IMR-90 (cell line): Measurements from ENCODE around the gene GJB3. TPM values are rescaled to one million over a fixed set of nuclear protein-coding genes. Genes with fewer than 3 reads are reported as not detected.

Experiments
- ATAC-seq: fragments of 200-7000 bp; cut with Tn5 transposase; 2 replicates; pipeline ENCODE4 v1.9.1; 2020; ENCODE audit warnings: low read depth, mild to moderate bottlenecking, moderate library complexity
- BruUV-seq: library from RNA; stranded (reverse); fragments of 400-500 nt; replicated peaks from 2 replicates; lab custom pipeline; 2021; lab: Mats Ljungman, UMichigan
- CTCF ChIA-PET: fragments of 300-600 bp; formaldehyde crosslinking; extraction: SDS; loops from one replicate; lab custom pipeline; 2021; ENCODE audit warnings: antibody characterized with exemption; lab: Yijun Ruan, JAX
- POLR2A ChIA-PET: fragments of 300-600 bp; sonication (Branson Sonifier 250); formaldehyde crosslinking; loops from one replicate; lab custom pipeline; 2022; ENCODE audit warnings: antibody characterized with exemption; ENCODE audit not compliant: unreplicated experiment; lab: Charles Lee
- DNase-seq: peaks from one replicate; pipeline ENCODE4 v3.0.0; 2013
- H2AFZ ChIP-seq: replicated peaks from 2 replicates; pipeline ENCODE3; 2013; ENCODE audit warnings: low read length, mild to moderate bottlenecking; ENCODE audit not compliant: poor library complexity
- H2AK5ac ChIP-seq: 2 replicates; pipeline ENCODE4 v1.6.1; 2013; ENCODE audit warnings: low read depth, low read length, inconsistent platforms
- H2AK9ac ChIP-seq: replicated peaks from 2 replicates; pipeline ENCODE3; 2013; ENCODE audit warnings: mild to moderate bottlenecking, low read depth, low read length, moderate library complexity; ENCODE audit not compliant: poor library complexity
- H2BK120ac ChIP-seq: 2 replicates; pipeline ENCODE4 v1.6.1; 2013; ENCODE audit warnings: low read depth, low read length, inconsistent platforms
- H2BK15ac ChIP-seq: 3 replicates; pipeline ENCODE4 v1.6.1; 2013; ENCODE audit warnings: low read depth, low read length, inconsistent platforms
- H2BK20ac ChIP-seq: 2 replicates; pipeline ENCODE4 v1.6.1; 2013; ENCODE audit warnings: low read depth, mild to moderate bottlenecking, inconsistent platforms, low read length, moderate library complexity
- H2BK5ac ChIP-seq: 2 replicates; pipeline ENCODE4 v1.6.1; 2013; ENCODE audit warnings: mild to moderate bottlenecking, low read depth, low read length, inconsistent platforms; ENCODE audit not compliant: poor library complexity, severe bottlenecking
- H3K14ac ChIP-seq: replicated peaks from 2 replicates; pipeline ENCODE4 v1.6.1; 2013; ENCODE audit warnings: low read depth, low read length, inconsistent platforms
- H3K18ac ChIP-seq: 2 replicates; pipeline ENCODE4 v1.6.1; 2013; ENCODE audit warnings: low read depth, low read length, control low read depth
- H3K23ac ChIP-seq: 2 replicates; pipeline ENCODE4 v1.6.1; 2013; ENCODE audit warnings: low read depth, low read length, inconsistent platforms
- H3K27ac ChIP-seq: 2 replicates; pipeline ENCODE4 v1.5.1; 2013; ENCODE audit warnings: mild to moderate bottlenecking, control low read depth, low read length; ENCODE audit not compliant: insufficient read depth
- H3K27me3 ChIP-seq: 2 replicates; pipeline ENCODE4 v1.6.1; 2013; ENCODE audit warnings: low read length; ENCODE audit not compliant: control insufficient read depth, insufficient read depth
- H3K36me3 ChIP-seq: 2 replicates; pipeline ENCODE4 v1.6.1; 2013; ENCODE audit warnings: low read length, mixed read lengths; ENCODE audit not compliant: control insufficient read depth, insufficient read depth
- H3K4ac ChIP-seq: 2 replicates; pipeline ENCODE4 v1.6.1; 2013; ENCODE audit warnings: low read depth, low read length, inconsistent platforms
- H3K4me1 ChIP-seq: 2 replicates; pipeline ENCODE4 v1.6.1; 2013; ENCODE audit warnings: low read length, mixed read lengths; ENCODE audit not compliant: control insufficient read depth, insufficient read depth
- H3K4me2 ChIP-seq: 2 replicates; pipeline ENCODE4 v1.6.1; 2013; ENCODE audit warnings: low read depth, mild to moderate bottlenecking, control low read depth, low read length, moderate library complexity
- H3K4me3 ChIP-seq: 2 replicates; pipeline ENCODE4 v1.5.1; 2013; ENCODE audit warnings: low read depth, mild to moderate bottlenecking, control low read depth, low read length, moderate library complexity; ENCODE audit not compliant: insufficient read depth
- H3K56ac ChIP-seq: 2 replicates; pipeline ENCODE4 v1.6.1; 2013; ENCODE audit warnings: low read length, inconsistent platforms; ENCODE audit not compliant: insufficient read depth; ENCODE audit errors: extremely low read depth
- H3K79me1 ChIP-seq, 2 experiments: 2 replicates each; pipeline ENCODE4 v1.6.1; 2013; ENCODE audit warnings: low read length in 2 of 2, inconsistent platforms in 1 of 2, low read depth in 1 of 2
- H3K9ac ChIP-seq: 2 replicates; pipeline ENCODE4 v1.6.1; 2013; ENCODE audit warnings: low read depth, low read length, control low read depth
- H3K9me1 ChIP-seq: 2 replicates; pipeline ENCODE4 v1.6.1; 2013; ENCODE audit warnings: low read length, inconsistent platforms; ENCODE audit not compliant: insufficient read depth
- H3K9me3 ChIP-seq: 2 replicates; pipeline ENCODE4 v1.6.1; 2013; ENCODE audit warnings: low read length; ENCODE audit not compliant: control insufficient read depth, insufficient read depth
- H4K20me1 ChIP-seq: 2 replicates; pipeline ENCODE4 v1.6.1; 2013; ENCODE audit warnings: low read length, inconsistent platforms; ENCODE audit not compliant: insufficient read depth
- H4K5ac ChIP-seq: 2 replicates; pipeline ENCODE4 v1.6.1; 2013; ENCODE audit warnings: mild to moderate bottlenecking, low read depth, low read length, control low read depth
- H4K8ac ChIP-seq, 2 experiments: 2 replicates each; pipeline ENCODE4 v1.6.1; 2013; ENCODE audit warnings: low read depth in 2 of 2, low read length in 2 of 2, control low read depth in 1 of 2, inconsistent platforms in 1 of 2
- H4K91ac ChIP-seq: 2 replicates; pipeline ENCODE4 v1.6.1; 2013; ENCODE audit warnings: low read depth, low read length, inconsistent platforms; ENCODE audit not compliant: insufficient read depth
- CEBPB ChIP-seq: IDR thresholded peaks from 2 replicates; pipeline ENCODE4 v1.6.1; 2012; ENCODE audit warnings: low read depth, low read length, improper control_type of control experiment
- CHD1 ChIP-seq: IDR thresholded peaks from 2 replicates; pipeline ENCODE4 v1.6.1; 2012; ENCODE audit warnings: low read depth, low read length, improper control_type of control experiment
- FOS ChIP-seq: fragments of 150-350 bp; IDR thresholded peaks from 2 replicates; pipeline ENCODE4 v1.6.1; 2016; ENCODE audit warnings: low read depth, low read length
- MXI1 ChIP-seq: IDR thresholded peaks from 2 replicates; pipeline ENCODE4 v1.6.1; 2012; ENCODE audit warnings: low read depth, mild to moderate bottlenecking, low read length, moderate library complexity, borderline replicate concordance
- RAD21 ChIP-seq: IDR thresholded peaks from 2 replicates; pipeline ENCODE4 v1.6.1; 2012; ENCODE audit warnings: low read length, improper control_type of control experiment
- RFX5 ChIP-seq: IDR thresholded peaks from 2 replicates; pipeline ENCODE4 v1.8.0; 2012; ENCODE audit warnings: low read depth, mild to moderate bottlenecking, low read length, moderate library complexity
- WGBS, 2 experiments: methylation state at CpG; one replicate each; pipeline versions ENCODE4 v1.1.5 to v1.1.7; 2013; ENCODE audit warnings: missing lambda C conversion rate in 2 of 2; ENCODE audit not compliant: insufficient read length in 1 of 2; ENCODE audit errors: extremely low coverage in 2 of 2; 5-methylcytosine and 5-hydroxymethylcytosine counted together
- dilution Hi-C: fragments of 300-500 bp; cut with HindIII; formaldehyde crosslinking; loops from one replicate; pipeline ENCODE4 v1.14.3; 2018; ENCODE audit warnings: low sequenced_read_pairs; ENCODE audit not compliant: unreplicated experiment
- in situ Hi-C: fragments of 300-500 bp; cut with MboI; formaldehyde crosslinking; loops from 3 replicates; pipeline ENCODE4 v1.14.3; 2019; ENCODE audit warnings: low sequenced_read_pairs, inconsistent platforms, mixed read lengths
- intact Hi-C: fragments of 100-400 bp; cut with micrococcal nuclease; formaldehyde crosslinking; loops from 2 replicates; pipeline ENCODE4 v1.10.0; 2022
- polyA plus RNA-seq, 3 experiments: library from polyadenylated mRNA; depleted of rRNA; stranded (reverse); fragments of >200 nt; gene quantifications; 2 replicates each; pipeline ENCODE4 v1.2.3, GENCODE V29; 2012; ENCODE audit warnings: low replicate concordance in 1 of 3
- total RNA-seq: library from RNA; depleted of rRNA; stranded (reverse); fragments of >200 nt; gene quantifications from 2 replicates; pipeline ENCODE4 v1.2.3, GENCODE V29; 2012
- TF ChIP-seq, protein P1 (sequence below): conservative IDR thresholded peaks from 2 replicates; pipeline ENCODE4 v1.5.1; 2012; ENCODE audit warnings: mild to moderate bottlenecking, low read depth, low read length, improper control_type of control experiment

Gene GJB3
- total and polyA plus RNA-seq, 2 of the 4 experiments (the other 2 are of a cell fraction) = not detected

DNA sequence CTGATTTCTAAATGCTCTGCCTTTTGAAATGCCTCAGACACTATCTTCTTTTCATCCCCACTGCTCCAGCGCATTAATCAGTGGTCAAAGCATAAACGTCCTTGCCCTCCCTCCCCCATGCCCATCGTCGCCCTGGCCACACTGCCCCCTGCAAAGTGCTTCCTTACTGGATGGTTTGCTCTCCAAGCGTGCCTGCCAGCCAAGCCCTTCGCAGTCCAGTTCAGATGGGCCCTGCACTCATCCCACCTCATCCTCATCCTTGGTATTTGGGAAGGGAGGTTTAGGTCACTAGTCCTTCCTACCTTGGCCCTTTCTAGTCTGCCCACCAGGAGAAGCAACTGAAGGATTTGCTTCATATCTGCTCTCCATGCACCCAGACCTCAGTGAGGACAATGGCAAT lies 14.9 kb downstream of the GJB3 start:
- dilution Hi-C loops = no loop called here
- no TSS peak for BruUV-seq

More for the DNA sequence above, 14.9 kb downstream of the GJB3 start:
- intact Hi-C loops (no loop called here), in situ Hi-C loops (no loop called here)
- Histone ChIP-seq H3K4ac (no peak overlapping the region), H2BK15ac (no peak overlapping the region), H3K9ac (no peak overlapping the region), H4K91ac (no peak overlapping the region), H2BK20ac (no peak overlapping the region), H3K4me3 (no peak overlapping the region), H3K79me1 (no peaks in the 10 kb centered on the region), H4K8ac (no peak overlapping the region), H3K36me3 (no peaks in the 10 kb centered on the region), H3K27ac (no peak overlapping the region), H3K27me3 (peaks cover 14% of the 10 kb centered on the region), H3K9me1 (no peaks in the 10 kb centered on the region), H3K18ac (no peak overlapping the region), H2BK120ac (no peak overlapping the region), H3K4me2 (no peak overlapping the region), H3K14ac (no peak overlapping the region), H3K23ac (no peak overlapping the region), H3K4me1 (no peaks in the 10 kb centered on the region), H2AFZ (no peak overlapping the region), H2BK5ac (no peak overlapping the region), H4K5ac (no peak overlapping the region), H3K9me3 (no peaks in the 10 kb centered on the region), H2AK9ac (no peak overlapping the region), H2AK5ac (no peak overlapping the region), H4K20me1 (no peaks in the 10 kb centered on the region), H3K56ac (no peak overlapping the region)
- ChIA-PET CTCF (interaction anchor here (1.0 kb wide), 1 partner anchor 57 kb away, joined by 5 read pairs; no protein-coding TSS in a partner anchor), POLR2A (no interaction called here)
- WGBS, 2 experiments = 80% methylated on average over 1 of the region's 6 CpGs; no CpG with 5 or more reads in 1 of the 2 experiments
- no peak for ATAC-seq
- no peak for DNase-seq
- TF ChIP-seq CHD1 (no peak), FOS (no peak), RAD21 (no peak), RFX5 (no peak), MXI1 (no peak), CEBPB (no peak)
- TF ChIP-seq, protein P1, sequence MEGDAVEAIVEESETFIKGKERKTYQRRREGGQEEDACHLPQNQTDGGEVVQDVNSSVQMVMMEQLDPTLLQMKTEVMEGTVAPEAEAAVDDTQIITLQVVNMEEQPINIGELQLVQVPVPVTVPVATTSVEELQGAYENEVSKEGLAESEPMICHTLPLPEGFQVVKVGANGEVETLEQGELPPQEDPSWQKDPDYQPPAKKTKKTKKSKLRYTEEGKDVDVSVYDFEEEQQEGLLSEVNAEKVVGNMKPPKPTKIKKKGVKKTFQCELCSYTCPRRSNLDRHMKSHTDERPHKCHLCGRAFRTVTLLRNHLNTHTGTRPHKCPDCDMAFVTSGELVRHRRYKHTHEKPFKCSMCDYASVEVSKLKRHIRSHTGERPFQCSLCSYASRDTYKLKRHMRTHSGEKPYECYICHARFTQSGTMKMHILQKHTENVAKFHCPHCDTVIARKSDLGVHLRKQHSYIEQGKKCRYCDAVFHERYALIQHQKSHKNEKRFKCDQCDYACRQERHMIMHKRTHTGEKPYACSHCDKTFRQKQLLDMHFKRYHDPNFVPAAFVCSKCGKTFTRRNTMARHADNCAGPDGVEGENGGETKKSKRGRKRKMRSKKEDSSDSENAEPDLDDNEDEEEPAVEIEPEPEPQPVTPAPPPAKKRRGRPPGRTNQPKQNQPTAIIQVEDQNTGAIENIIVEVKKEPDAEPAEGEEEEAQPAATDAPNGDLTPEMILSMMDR = no peak
